ENCODE results near the gene TRIO. TPM values are rescaled to one million over a fixed set of nuclear protein-coding genes. Genes with fewer than 3 reads are reported as not detected.

Gene TRIO
- polyA plus RNA-seq, 1 donor (not counting 4 experiments of a cell fraction or from before 2014, with no cell fraction given): 57.2 TPM

- no peak for FAIRE-seq
- Histone ChIP-seq H3K27ac (ENCODE audit: control insufficient read depth, insufficient read depth, low read length) (no peak overlapping the region), H3K36me3 (ENCODE audit: control insufficient read depth in 2 of 2, extremely low read depth in 1 of 2, insufficient read depth in 2 of 2, low read length in 2 of 2) (peaks cover 0 to 2% of the 10 kb centered on the region in 2 experiments), H3K9me3 (ENCODE audit: control insufficient read depth, low read depth, low read length) (no peaks in the 10 kb centered on the region), H3K4me3 (ENCODE audit: control insufficient read depth in 2 of 3, extremely low read depth in 1 of 3, insufficient read depth in 2 of 3, low read depth in 1 of 3, low read length in 3 of 3) (no peak overlapping the region), H2AFZ (ENCODE audit: control insufficient read depth, low read length) (no peak overlapping the region), H4K20me1 (ENCODE audit: control insufficient read depth, extremely low read depth, insufficient read depth, low read length) (no peaks in the 10 kb centered on the region), H3K4me2 (ENCODE audit: control insufficient read depth, extremely low read depth, insufficient read depth, low read depth, low read length) (no peak overlapping the region), H3K9me1 (ENCODE audit: control insufficient read depth, extremely low read depth, insufficient read depth, low read length) (peaks cover 4% of the 10 kb centered on the region), H3K4me1 (ENCODE audit: control insufficient read depth, extremely low read depth, insufficient read depth, low read length) (peaks cover 38% of the 10 kb centered on the region), H3K27me3 (ENCODE audit: control insufficient read depth, extremely low read depth, insufficient read depth, low read length) (no peaks in the 10 kb centered on the region), H3K9ac (ENCODE audit: control insufficient read depth, extremely low read depth, insufficient read depth, low read length) (no peak overlapping the region), H3K79me2 (ENCODE audit: control insufficient read depth, insufficient read depth, low read length) (peaks cover 90% of the 10 kb centered on the region)
- no peak for DNase-seq (ENCODE audit: low read depth, low spot score)
- no peak for TF ChIP-seq EZH2 (IDR thresholded peaks at IDR 0.05; ENCODE audit: low read length)
- no peak for TF ChIP-seq CTCF (optimal IDR thresholded peaks at IDR 0.05 in 1 of 3, IDR thresholded peaks at IDR 0.05 in 1 of 3, conservative IDR thresholded peaks at IDR 0.05 in 1 of 3; ENCODE audit: extremely low read depth in 1 of 3, insufficient read depth in 2 of 3, low read length in 3 of 3)
- dilution Hi-C loops (cut with MboI; ENCODE audit: extremely low pct_ligation_motif_present, low sequenced_read_pairs): no loop called here
These were observed 50.4 kb downstream of the TRIO start for GRCh38 chr5:14193496-14193895.

GRCh38 chr5:14195588-14195987 is 52.4 kb downstream of the TRIO start:
- Histone ChIP-seq H3K9me3 (ENCODE audit: control insufficient read depth, low read depth, low read length) (no peaks in the 10 kb centered on the region), H3K27ac (ENCODE audit: control insufficient read depth, insufficient read depth, low read length) (no peak overlapping the region)

More at GRCh38 chr5:14195588-14195987, 52.4 kb downstream of the TRIO start:
- Histone ChIP-seq H3K79me2 (ENCODE audit: control insufficient read depth, insufficient read depth, low read length) (peaks cover 98% of the 10 kb centered on the region), H4K20me1 (ENCODE audit: control insufficient read depth, extremely low read depth, insufficient read depth, low read length) (no peaks in the 10 kb centered on the region), H3K4me2 (ENCODE audit: control insufficient read depth, extremely low read depth, insufficient read depth, low read depth, low read length) (no peak overlapping the region), H2AFZ (ENCODE audit: control insufficient read depth, low read length) (no peak overlapping the region), H3K4me3 (ENCODE audit: control insufficient read depth in 2 of 3, extremely low read depth in 1 of 3, insufficient read depth in 2 of 3, low read depth in 1 of 3, low read length in 3 of 3) (no peak overlapping the region), H3K36me3 (ENCODE audit: control insufficient read depth in 2 of 2, extremely low read depth in 1 of 2, insufficient read depth in 2 of 2, low read length in 2 of 2) (peaks cover 0 to 4% of the 10 kb centered on the region in 2 experiments), H3K9ac (ENCODE audit: control insufficient read depth, extremely low read depth, insufficient read depth, low read length) (no peak overlapping the region), H3K27me3 (ENCODE audit: control insufficient read depth, extremely low read depth, insufficient read depth, low read length) (no peaks in the 10 kb centered on the region), H3K4me1 (ENCODE audit: control insufficient read depth, extremely low read depth, insufficient read depth, low read length) (peaks cover 19% of the 10 kb centered on the region), H3K9me1 (ENCODE audit: control insufficient read depth, extremely low read depth, insufficient read depth, low read length) (peaks cover 4% of the 10 kb centered on the region)
- no peak for DNase-seq (ENCODE audit: low read depth, low spot score)
- dilution Hi-C loops (cut with MboI; ENCODE audit: extremely low pct_ligation_motif_present, low sequenced_read_pairs): no loop called here
- FAIRE-seq: no peak
- TF ChIP-seq CTCF (optimal IDR thresholded peaks at IDR 0.05 in 1 of 3, IDR thresholded peaks at IDR 0.05 in 1 of 3, conservative IDR thresholded peaks at IDR 0.05 in 1 of 3; ENCODE audit: extremely low read depth in 1 of 3, insufficient read depth in 2 of 3, low read length in 3 of 3) (no peak), EZH2 (IDR thresholded peaks at IDR 0.05; ENCODE audit: low read length) (no peak)

Data from keratinocyte (primary cell).